Gastroesophageal sphincter (tissue), 4 donors: ENCODE measurements around the gene IL1RAPL1. TPM values are rescaled to one million over a fixed set of nuclear protein-coding genes. Genes with fewer than 3 reads are reported as not detected.

ENCODE experiments used
- ATAC-seq: fragments of 150-250 bp; one replicate; pipeline ENCODE4 v1.9.1; 2016; ENCODE audit warnings: mild to moderate bottlenecking, moderate library complexity
- H3K27ac ChIP-seq, 4 donors: fragments of 200-600 bp; sonication (generic) in 3 of 4; 1 replicate in 3 of 4; 2 replicates in 1 of 4; pipeline ENCODE4 v1.5.1; 2016 to 2019
- H3K27me3 ChIP-seq: fragments of 200-600 bp; sonication (generic); one replicate; pipeline ENCODE4 v1.5.1; 2019
- H3K36me3 ChIP-seq, 2 donors: fragments of 200-600 bp; sonication (generic); one replicate each; pipeline ENCODE4 v1.5.1; 2019; ENCODE audit warnings: control low read depth in 1 of 2
- H3K4me1 ChIP-seq, 3 donors: fragments of 200-600 bp; sonication (generic); 1 replicate in 2 of 3; 2 replicates in 1 of 3; pipeline ENCODE4 v1.5.1; 2016 to 2019; ENCODE audit warnings: control low read depth in 2 of 3
- H3K4me3 ChIP-seq, 2 donors: fragments of 200-600 bp; sonication (generic); one replicate each; pipeline ENCODE4 v1.5.1; 2019; ENCODE audit warnings: mild to moderate bottlenecking in 1 of 2, moderate library complexity in 1 of 2
- H3K9me3 ChIP-seq, 3 donors: fragments of 200-600 bp; sonication (generic); one replicate each; pipeline ENCODE4 v1.5.1; 2017 to 2019; ENCODE audit warnings: control low read depth in 2 of 3
- CTCF ChIP-seq, 4 experiments: fragments of 200-600 bp in 2 of 4; fragments of 450-650 bp in 2 of 4; sonication (generic) in 1 of 4; IDR thresholded peaks; one replicate each; pipeline ENCODE4 v1.5.1; 2017 to 2019; ENCODE audit warnings: antibody characterized with exemption in 4 of 4, mild to moderate bottlenecking in 2 of 4, moderate library complexity in 2 of 4
- EP300 ChIP-seq: sonication (generic); formaldehyde crosslinking; IDR thresholded peaks from one replicate; pipeline ENCODE4 v1.6.1; 2017; ENCODE audit warnings: antibody characterized with exemption, mild to moderate bottlenecking
- POLR2A ChIP-seq, 2 donors: fragments of 450-650 bp; IDR thresholded peaks; one replicate each; pipeline ENCODE4 v1.6.1; 2017; ENCODE audit warnings: antibody characterized with exemption in 2 of 2, mild to moderate bottlenecking in 2 of 2, moderate library complexity in 1 of 2
- POLR2AphosphoS5 ChIP-seq: sonication (generic); formaldehyde crosslinking; IDR thresholded peaks from one replicate; pipeline ENCODE4 v1.6.1; 2017; ENCODE audit warnings: antibody characterized with exemption
- WGBS, 2 donors: methylation state at CpG; one replicate each; pipeline ENCODE4 v1.1.5; 2018; ENCODE audit warnings: low coverage in 1 of 2; 5-methylcytosine and 5-hydroxymethylcytosine counted together
- total RNA-seq, 4 donors: library from RNA; depleted of rRNA; stranded (reverse); fragments of >200 nt; gene quantifications; one replicate each; pipeline ENCODE4 v1.1.0, GENCODE V29; 2016

IL1RAPL1 gene
- total RNA-seq, 4 donors from 2014 or later: 0.27 to 1.6 (median 0.44) TPM

- Histone ChIP-seq H3K4me1 (peaks cover 0 to 8% (median 0%) of the 10 kb centered on the region in 3 donors), H3K9me3 (no peaks in the 10 kb centered on the region), H3K4me3 (no peak overlapping the region), H3K36me3 (no peaks in the 10 kb centered on the region), H3K27ac (no peak overlapping the region), H3K27me3 (no peaks in the 10 kb centered on the region)
- ATAC-seq: no peak
- TF ChIP-seq CTCF (IDR thresholded peaks at IDR 0.05): no peak
- no peak for TF ChIP-seq POLR2A (IDR thresholded peaks at IDR 0.05)
- TF ChIP-seq EP300: no peak
- TF ChIP-seq POLR2AphosphoS5: no peak
- 92 to 100% methylated on average over 1 to 2 of the region's 2 CpGs for WGBS, 2 donors
These were observed 334.9 kb downstream of the IL1RAPL1 start for GRCh38 chrX:28922106-28922505.

- no peaks in the 10 kb centered on the region for H3K9me3 ChIP-seq
- TF ChIP-seq POLR2AphosphoS5 (no peak), POLR2A (IDR thresholded peaks at IDR 0.05) (no peak)
- H3K4me1 ChIP-seq: no peaks in the 10 kb centered on the region
- 36 to 86% methylated on average over 1 to 2 of the region's 3 CpGs for WGBS, 2 donors
- no peak for ATAC-seq
- no peak overlapping the region for H3K4me3 ChIP-seq
- H3K27ac ChIP-seq: no peak overlapping the region
- no peaks in the 10 kb centered on the region for H3K27me3 ChIP-seq
- no peaks in the 10 kb centered on the region for H3K36me3 ChIP-seq
These were observed 359.6 kb downstream of the IL1RAPL1 start for GRCh38 chrX:28946846-28947245.

- H3K27me3 ChIP-seq: no peaks in the 10 kb centered on the region
- ATAC-seq: no peak
- TF ChIP-seq POLR2AphosphoS5: no peak
- H3K9me3 ChIP-seq: no peaks in the 10 kb centered on the region
- H3K4me3 ChIP-seq: no peak overlapping the region
- WGBS, 2 donors: 58 to 80% methylated on average over 4 of the region's 4 CpGs
- no peaks in the 10 kb centered on the region for H3K4me1 ChIP-seq
- H3K27ac ChIP-seq: no peak overlapping the region
- no peaks in the 10 kb centered on the region for H3K36me3 ChIP-seq
These were observed 372.8 kb downstream of the IL1RAPL1 start for GRCh38 chrX:28960063-28960462.

GRCh38 chrX:28966331-28966730, 379.1 kb downstream of the IL1RAPL1 start:
- H3K4me3 ChIP-seq: no peak overlapping the region
- 26 to 31% methylated on average over 3 of the region's 3 CpGs for WGBS, 2 donors
- TF ChIP-seq POLR2A (IDR thresholded peaks at IDR 0.05) (no peak), POLR2AphosphoS5 (no peak), EP300 (no peak), CTCF (IDR thresholded peaks at IDR 0.05) (no peak)
- H3K27me3 ChIP-seq: no peaks in the 10 kb centered on the region
- no peaks in the 10 kb centered on the region for H3K36me3 ChIP-seq
- no peak overlapping the region for H3K27ac ChIP-seq
- H3K4me1 ChIP-seq: no peaks in the 10 kb centered on the region
- ATAC-seq: no peak
- H3K9me3 ChIP-seq: no peaks in the 10 kb centered on the region

- H3K4me1 ChIP-seq: no peaks in the 10 kb centered on the region
- H3K27ac ChIP-seq: no peak overlapping the region
- no peaks in the 10 kb centered on the region for H3K27me3 ChIP-seq
- no peaks in the 10 kb centered on the region for H3K9me3 ChIP-seq
- ATAC-seq: no peak
- no peaks in the 10 kb centered on the region for H3K36me3 ChIP-seq
- no peak for TF ChIP-seq POLR2AphosphoS5
- no peak for TF ChIP-seq CTCF (IDR thresholded peaks at IDR 0.05)
- no peak for TF ChIP-seq POLR2A (IDR thresholded peaks at IDR 0.05)
- TF ChIP-seq EP300: no peak
- H3K4me3 ChIP-seq: no peak overlapping the region
These were observed 381.9 kb downstream of the IL1RAPL1 start for GRCh38 chrX:28969126-28969525.

GRCh38 chrX:28979877-28980276, 392.6 kb downstream of the IL1RAPL1 start:
- ATAC-seq: no peak

More at GRCh38 chrX:28979877-28980276, 392.6 kb downstream of the IL1RAPL1 start:
- Histone ChIP-seq H3K4me3 (no peak overlapping the region), H3K4me1 (no peaks in the 10 kb centered on the region), H3K27me3 (no peaks in the 10 kb centered on the region), H3K9me3 (no peaks in the 10 kb centered on the region), H3K36me3 (no peaks in the 10 kb centered on the region), H3K27ac (no peak overlapping the region)
- TF ChIP-seq EP300 (no peak), POLR2A (IDR thresholded peaks at IDR 0.05) (no peak), POLR2AphosphoS5 (no peak)
- 56% methylated on average over 1 of the region's 1 CpG; no CpG with 5 or more reads in 1 of the 2 donors for WGBS, 2 donors
